Lung (tissue), 12 donors: Measurements from ENCODE around the gene IPO5. TPM values are rescaled to one million over a fixed set of nuclear protein-coding genes. Genes with fewer than 3 reads are reported as not detected.

Source experiments
- ATAC-seq: fragments of 200-7000 bp; cut with Tn5 transposase; one replicate; pipeline ENCODE4 v1.9.1; 2020; ENCODE audit warnings: moderate number of reproducible peaks; ENCODE audit not compliant: insufficient read depth, low FRiP score
- DNase-seq, 3 donors: peaks; one replicate each; pipeline ENCODE4 v3.0.0-alpha.2; 2013 to 2017
- H3K27ac ChIP-seq, 2 donors: one replicate each; pipeline ENCODE4 v1.5.1; 2013; ENCODE audit warnings: mild to moderate bottlenecking in 2 of 2, moderate library complexity in 2 of 2, control low read depth in 1 of 2, inconsistent platforms in 1 of 2, low read depth in 1 of 2, low read length in 1 of 2
- H3K27me3 ChIP-seq, 3 donors: one replicate each; pipeline ENCODE4 v1.5.1; 2013; ENCODE audit warnings: low read length in 2 of 3; ENCODE audit not compliant: control insufficient read depth in 3 of 3, insufficient read depth in 3 of 3
- H3K36me3 ChIP-seq, 4 donors: one replicate each; pipeline ENCODE4 v1.5.1; 2013; ENCODE audit warnings: low read length in 4 of 4, mild to moderate bottlenecking in 1 of 4, moderate library complexity in 1 of 4; ENCODE audit not compliant: control insufficient read depth in 4 of 4, insufficient read depth in 4 of 4
- H3K4me1 ChIP-seq, 5 donors: one replicate each; pipeline ENCODE4 v1.5.1; 2013; ENCODE audit warnings: low read length in 5 of 5, mild to moderate bottlenecking in 2 of 5, moderate library complexity in 1 of 5; ENCODE audit not compliant: control insufficient read depth in 5 of 5, insufficient read depth in 5 of 5
- H3K4me3 ChIP-seq: one replicate; pipeline ENCODE4 v1.5.1; 2013; ENCODE audit warnings: mild to moderate bottlenecking, control low read depth, moderate library complexity
- H3K9ac ChIP-seq, 2 donors: one replicate each; pipeline ENCODE4 v1.5.1; 2013; ENCODE audit warnings: low read length in 2 of 2, control low read depth in 1 of 2; ENCODE audit not compliant: insufficient read depth in 1 of 2
- H3K9me3 ChIP-seq, 4 donors: one replicate each; pipeline ENCODE4 v1.5.1; 2013; ENCODE audit warnings: low read length in 3 of 4, mild to moderate bottlenecking in 1 of 4, moderate library complexity in 1 of 4; ENCODE audit not compliant: control insufficient read depth in 4 of 4, insufficient read depth in 3 of 4
- WGBS, 2 donors: extraction: QIAGEN DNeasy Blood & Tissue Kit; methylation state at CpG; one replicate each; pipeline ENCODE4 v1.1.7; 2013; 5-methylcytosine and 5-hydroxymethylcytosine counted together
- polyA plus RNA-seq, 2 donors: library from polyadenylated mRNA; stranded (reverse); fragments of 200-250 nt; gene quantifications; one replicate each; pipeline ENCODE4 v1.2.1, GENCODE V29; 2013
- total RNA-seq, 2 donors: library from RNA; depleted of rRNA in 1 of 2; stranded (reverse); fragments of >200 nt in 1 of 2; gene quantifications; one replicate each; pipeline ENCODE4 v1.2.1, GENCODE V29; 2014 to 2021
- TF ChIP-seq, protein P1 (sequence below): IDR thresholded peaks from 2 replicates; pipeline ENCODE4 v1.5.1; 2012; ENCODE audit warnings: mild to moderate bottlenecking; ENCODE audit errors: control extremely low read depth, extremely low read depth
- donor health status: control.
- donor health status: control.
- donor health status: Bipolar disorder and iron deficiency.
- donor health status: healthy.
- donor health status: DM: yes; HTN: yes; CAD: no.

Gene IPO5
- total and polyA plus RNA-seq, 4 donors = 26.7 to 137 (median 61.7) TPM

DNA sequence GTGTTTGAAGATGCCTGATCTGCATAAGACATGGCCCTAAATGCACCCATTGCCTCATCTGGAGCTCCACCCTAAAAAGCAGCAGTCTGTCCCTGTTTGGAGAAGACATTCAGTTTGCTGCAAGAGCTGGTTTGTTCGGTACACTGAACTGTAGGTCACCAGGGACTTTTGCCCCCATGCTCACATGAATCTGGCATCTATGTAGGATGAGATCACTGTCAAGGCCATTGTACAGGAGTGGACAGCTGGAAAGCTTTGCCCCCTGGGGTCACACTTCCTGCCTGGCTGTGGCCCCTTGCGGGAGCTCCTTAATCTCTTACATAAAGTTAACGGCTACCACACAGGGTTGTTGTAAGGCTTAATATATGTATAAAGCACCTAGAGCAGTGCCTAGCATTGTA is 73.0 kb downstream of the IPO5 start:
- Histone ChIP-seq H3K9ac (no peak overlapping the region), H3K9me3 (no peaks in the 10 kb centered on the region), H3K36me3 (peaks cover 1 to 19% (median 4%) of the 10 kb centered on the region in 4 donors), H3K27ac (no peak overlapping the region), H3K4me3 (no peak overlapping the region), H3K4me1 (peaks cover 0 to 10% (median 3%) of the 10 kb centered on the region in 5 donors), H3K27me3 (no peaks in the 10 kb centered on the region)
- ATAC-seq (no peak), DNase-seq (peak; percentile 19 to 36 (median 27))
- WGBS, 2 donors = 76 to 81% methylated on average over 3 of the region's 3 CpGs
- TF ChIP-seq, protein P1, sequence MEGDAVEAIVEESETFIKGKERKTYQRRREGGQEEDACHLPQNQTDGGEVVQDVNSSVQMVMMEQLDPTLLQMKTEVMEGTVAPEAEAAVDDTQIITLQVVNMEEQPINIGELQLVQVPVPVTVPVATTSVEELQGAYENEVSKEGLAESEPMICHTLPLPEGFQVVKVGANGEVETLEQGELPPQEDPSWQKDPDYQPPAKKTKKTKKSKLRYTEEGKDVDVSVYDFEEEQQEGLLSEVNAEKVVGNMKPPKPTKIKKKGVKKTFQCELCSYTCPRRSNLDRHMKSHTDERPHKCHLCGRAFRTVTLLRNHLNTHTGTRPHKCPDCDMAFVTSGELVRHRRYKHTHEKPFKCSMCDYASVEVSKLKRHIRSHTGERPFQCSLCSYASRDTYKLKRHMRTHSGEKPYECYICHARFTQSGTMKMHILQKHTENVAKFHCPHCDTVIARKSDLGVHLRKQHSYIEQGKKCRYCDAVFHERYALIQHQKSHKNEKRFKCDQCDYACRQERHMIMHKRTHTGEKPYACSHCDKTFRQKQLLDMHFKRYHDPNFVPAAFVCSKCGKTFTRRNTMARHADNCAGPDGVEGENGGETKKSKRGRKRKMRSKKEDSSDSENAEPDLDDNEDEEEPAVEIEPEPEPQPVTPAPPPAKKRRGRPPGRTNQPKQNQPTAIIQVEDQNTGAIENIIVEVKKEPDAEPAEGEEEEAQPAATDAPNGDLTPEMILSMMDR = no peak

DNA sequence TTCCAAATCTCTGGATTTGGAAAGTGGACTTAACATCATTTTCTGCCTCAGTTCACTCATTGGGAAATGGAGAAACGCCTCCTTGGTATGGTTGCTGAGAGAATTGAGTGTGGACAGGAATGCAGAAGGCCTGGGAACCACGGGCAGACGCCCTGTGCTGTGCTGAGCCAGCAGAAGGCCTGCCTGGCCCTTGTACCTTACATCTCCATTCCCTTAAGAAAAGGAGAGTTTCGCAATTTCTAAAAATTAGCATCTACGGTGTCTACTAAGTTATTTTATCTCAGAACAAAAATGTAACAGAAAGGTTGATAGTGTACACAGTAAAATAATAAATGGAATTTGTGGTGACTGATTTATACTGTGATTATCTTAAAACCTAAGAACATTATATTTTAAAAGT is 78.7 kb downstream of the IPO5 start:
- Histone ChIP-seq H3K4me1 (peaks cover 0 to 2% (median 0%) of the 10 kb centered on the region in 5 donors), H3K9me3 (no peaks in the 10 kb centered on the region), H3K27me3 (no peaks in the 10 kb centered on the region), H3K27ac (no peak overlapping the region), H3K36me3 (no peaks in the 10 kb centered on the region), H3K9ac (no peak overlapping the region), H3K4me3 (no peak overlapping the region)
- 86% methylated on average over 5 of the region's 5 CpGs for WGBS, 2 donors
- ATAC-seq (no peak), DNase-seq (no peak)
- TF ChIP-seq, protein P1 = no peak

DNA sequence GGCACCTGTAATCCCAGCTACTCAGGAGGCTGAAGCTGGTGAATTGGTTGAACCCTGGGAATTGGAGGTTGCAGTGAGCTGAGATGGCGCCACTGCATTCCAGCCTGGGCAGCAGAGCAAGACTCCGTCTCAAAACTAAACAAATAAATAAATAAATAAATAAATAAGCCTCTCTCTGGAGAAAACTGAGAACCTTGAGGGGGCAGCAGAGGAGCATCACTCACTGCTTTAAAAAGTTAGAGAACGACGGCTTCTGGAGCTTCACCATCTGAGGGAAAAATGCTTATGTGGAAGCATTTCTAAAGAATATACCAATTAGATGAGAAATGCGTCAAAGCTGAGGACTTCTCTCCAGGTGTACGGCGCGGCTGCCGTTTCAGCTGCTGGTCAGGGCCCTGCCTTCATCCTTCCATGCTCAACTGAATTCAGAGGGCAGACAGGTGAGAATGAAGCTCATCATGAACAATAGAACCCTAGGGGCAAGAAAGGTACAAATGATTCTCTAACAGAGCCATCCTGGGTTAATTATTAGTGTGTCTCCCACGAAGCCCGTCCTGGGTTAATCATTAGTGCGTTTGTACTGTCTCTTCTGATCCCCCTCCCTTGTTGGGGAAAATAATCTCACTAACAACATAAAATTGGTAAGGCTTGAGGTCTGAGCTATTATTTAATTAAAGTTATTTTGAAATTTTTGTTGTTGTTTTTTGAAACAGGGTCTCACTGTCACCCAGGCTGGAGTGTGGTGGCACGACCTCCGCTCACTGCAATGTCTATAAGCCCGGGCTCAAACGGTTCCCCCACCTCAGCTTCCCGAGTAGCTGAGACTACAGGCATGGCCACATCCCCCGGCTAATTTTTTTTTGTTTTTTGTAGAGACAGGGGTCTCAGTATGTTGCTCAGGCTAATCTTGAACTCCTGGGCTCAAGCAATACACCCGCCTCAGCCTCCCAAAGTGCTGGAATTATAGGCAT is 80.1 kb downstream of the IPO5 start:
- Histone ChIP-seq H3K36me3 (no peaks in the 10 kb centered on the region), H3K27ac (no peak overlapping the region), H3K4me3 (no peak overlapping the region), H3K9ac (no peak overlapping the region), H3K4me1 (peaks cover 0 to 2% (median 0%) of the 10 kb centered on the region in 5 donors), H3K9me3 (no peaks in the 10 kb centered on the region), H3K27me3 (no peaks in the 10 kb centered on the region)
- peak; percentile 66 to 83 (median 79) for DNase-seq
- TF ChIP-seq, protein P1 = no peak
- WGBS, 2 donors = 66 to 69% methylated on average over 19 of the region's 19 CpGs
- ATAC-seq = no peak
